D721Med (cell line): ENCODE results near the gene KIAA0513.

Source experiments
- DNase-seq: peaks from one replicate; pipeline ENCODE4 v3.0.0; 2011; ENCODE audit warnings: low spot score; ENCODE audit not compliant: insufficient read length
- FAIRE-seq: peaks from 2 replicates; lab custom pipeline; 2011; peaks lifted over from hg19 to GRCh38; lab: Jason Lieb, UNC
- CTCF ChIP-seq: IDR thresholded peaks from 2 replicates; pipeline ENCODE4 v1.5.1; 2012; ENCODE audit warnings: mild to moderate bottlenecking, control low read depth; ENCODE audit not compliant: insufficient read depth; ENCODE audit errors: missing control alignments

KIAA0513 gene

GRCh38 chr16:85136213-85136701 is 108.7 kb downstream of the KIAA0513 start:
- DNase-seq (no peak), FAIRE-seq (no peak)
- no peak for TF ChIP-seq CTCF

- no peak for FAIRE-seq
- DNase-seq, result no peak
- TF ChIP-seq CTCF, result no peak
These were observed 109.2 kb downstream of the KIAA0513 start for GRCh38 chr16:85136702-85137322.

- no peak for TF ChIP-seq CTCF
- no peak for FAIRE-seq
These were observed 109.9 kb downstream of the KIAA0513 start for GRCh38 chr16:85137323-85138072.

GRCh38 chr16:85138073-85138824 is 110.7 kb downstream of the KIAA0513 start:
- FAIRE-seq (no peak), DNase-seq (no peak)
- TF ChIP-seq CTCF, result no peak

More at GRCh38 chr16:85137323-85138072, 109.9 kb downstream of the KIAA0513 start:
- DNase-seq, result no peak

GRCh38 chr16:85138825-85139627 is 111.4 kb downstream of the KIAA0513 start:
- DNase-seq, result no peak
- no peak for TF ChIP-seq CTCF
- FAIRE-seq, result no peak

- FAIRE-seq, result no peak
- TF ChIP-seq CTCF, result no peak
These were observed 112.3 kb downstream of the KIAA0513 start for GRCh38 chr16:85139881-85140339.

More at GRCh38 chr16:85139881-85140339, 112.3 kb downstream of the KIAA0513 start:
- DNase-seq, result no peak
